A549 (cell line): ENCODE measurements around the gene LRRC3B. TPM values are rescaled to one million over a fixed set of nuclear protein-coding genes. Genes with fewer than 3 reads are reported as not detected.

ENCODE experiments used
- ATAC-seq, 2 experiments: fragments of 200-7000 bp in 1 of 2; fragments of >200 bp in 1 of 2; cut with Nextera tagmentation in 1 of 2; cut with Tn5 transposase in 1 of 2; 3 replicates each; pipeline versions ENCODE4 v1.8.0 to v1.9.1; 2018 to 2020; ENCODE audit warnings: mild to moderate bottlenecking in 1 of 2, moderate library complexity in 1 of 2
- CTCF ChIA-PET: fragments of 300-600 bp; sonication (Branson Sonifier 250); formaldehyde crosslinking; extraction: SDS; loops from one replicate; lab custom pipeline; 2021; ENCODE audit warnings: antibody characterized with exemption, inconsistent platforms; lab: Yijun Ruan, JAX
- POLR2A ChIA-PET: fragments of 350-600 bp; formaldehyde crosslinking; extraction: SDS; loops from one replicate; lab custom pipeline; 2021; ENCODE audit warnings: antibody characterized with exemption, inconsistent platforms; lab: Yijun Ruan, JAX
- DNase-seq, 2 experiments: peaks; one replicate each; pipeline versions ENCODE4 v3.0.0 to v3.0.0-alpha.2; 2011 to 2016; ENCODE audit warnings: low read depth in 1 of 2, low spot score in 1 of 2
- FAIRE-seq: peaks from 2 replicates; lab custom pipeline; 2011; peaks lifted over from hg19 to GRCh38; lab: Jason Lieb, UNC
- H3K27ac ChIP-seq, 2 experiments: fragments of >200 bp; sonication (Bioruptor Twin); formaldehyde crosslinking; 3 replicates each; pipeline ENCODE4 v1.5.1; 2016 to 2017
- H3K4me1 ChIP-seq: fragments of >200 bp; sonication (Bioruptor Twin); formaldehyde crosslinking; 3 replicates; pipeline ENCODE4 v1.6.1; 2016
- H3K4me2 ChIP-seq: fragments of >200 bp; sonication (Bioruptor Twin); formaldehyde crosslinking; 3 replicates; pipeline ENCODE4 v1.6.1; 2016
- H3K4me3 ChIP-seq: fragments of >200 bp; sonication (Bioruptor Twin); formaldehyde crosslinking; 3 replicates; pipeline ENCODE4 v1.5.1; 2016
- H3K9me3 ChIP-seq: fragments of >200 bp; sonication (Bioruptor Twin); formaldehyde crosslinking; 3 replicates; pipeline ENCODE4 v1.6.1; 2016
- CBX2 ChIP-seq: fragments of 200-600 bp; sonication (generic); IDR thresholded peaks from 2 replicates; pipeline ENCODE4 v1.6.1; 2016; ENCODE audit warnings: low read depth, mild to moderate bottlenecking, borderline replicate concordance
- CEBPB ChIP-seq, 2 experiments: fragments of >200 bp in 1 of 2; sonication (Bioruptor Twin) in 1 of 2; formaldehyde crosslinking in 1 of 2; IDR thresholded peaks; 2 replicates each; pipeline ENCODE4 v1.6.1; 2012 to 2016
- CHD2 ChIP-seq: fragments of 150-350 bp; IDR thresholded peaks from 2 replicates; pipeline ENCODE4 v1.6.1; 2014; ENCODE audit warnings: low read length; ENCODE audit not compliant: partially characterized antibody
- EHMT2 ChIP-seq: fragments of 200-600 bp; sonication (generic); IDR thresholded peaks from 2 replicates; pipeline ENCODE4 v1.6.1; 2016; ENCODE audit warnings: antibody characterized with exemption, low read depth, mild to moderate bottlenecking, moderate library complexity
- ESRRA ChIP-seq: fragments of 150-350 bp; IDR thresholded peaks from 2 replicates; pipeline ENCODE4 v1.6.1; 2014; ENCODE audit warnings: mild to moderate bottlenecking, low read length, borderline replicate concordance
- FOSB ChIP-seq: fragments of 250-450 bp; sonication (Bioruptor Pico); IDR thresholded peaks from 2 replicates; pipeline ENCODE4 v1.5.0; 2020; ENCODE audit warnings: mild to moderate bottlenecking, moderate library complexity
- GATA3 ChIP-seq: IDR thresholded peaks from 2 replicates; pipeline ENCODE4 v1.6.1; 2012; ENCODE audit warnings: borderline replicate concordance
- HDAC2 ChIP-seq: fragments of 200-600 bp; sonication (generic); IDR thresholded peaks from 2 replicates; pipeline ENCODE4 v1.6.1; 2016
- HEYL ChIP-seq: fragments of 250-450 bp; sonication (Bioruptor Pico); IDR thresholded peaks from 2 replicates; pipeline ENCODE4 v1.8.0; 2021; ENCODE audit warnings: mild to moderate bottlenecking, moderate library complexity
- JUN ChIP-seq, 2 experiments: fragments of >200 bp; sonication (Bioruptor Twin); formaldehyde crosslinking; IDR thresholded peaks; 2 replicates in 1 of 2; 3 replicates in 1 of 2; pipeline ENCODE4 v1.6.1; 2016 to 2017
- KDM5A ChIP-seq: fragments of 200-600 bp; sonication (generic); IDR thresholded peaks from 2 replicates; pipeline ENCODE4 v1.6.1; 2016; ENCODE audit warnings: antibody characterized with exemption, mild to moderate bottlenecking
- MAFK ChIP-seq: fragments of 450-650 bp; IDR thresholded peaks from 2 replicates; pipeline ENCODE4 v1.6.1; 2014; ENCODE audit not compliant: partially characterized antibody
- MYC ChIP-seq: IDR thresholded peaks from 2 replicates; pipeline ENCODE4 v1.6.1; 2012; ENCODE audit warnings: mild to moderate bottlenecking, inconsistent platforms, low read length, improper control_type of control experiment, borderline replicate concordance
- NFE2L2 ChIP-seq: fragments of 150-350 bp; conservative IDR thresholded peaks from 2 replicates; pipeline ENCODE4 v1.6.1; 2014; ENCODE audit warnings: low read length
- NR3C1 ChIP-seq: fragments of >200 bp; sonication (Bioruptor Twin); formaldehyde crosslinking; IDR thresholded peaks from 3 replicates; pipeline ENCODE4 v1.6.1; 2017
- PHF8 ChIP-seq: fragments of 200-600 bp; sonication (generic); IDR thresholded peaks from 2 replicates; pipeline ENCODE4 v1.6.1; 2016; ENCODE audit warnings: low read depth, mild to moderate bottlenecking, antibody characterized with exemption, moderate library complexity, borderline replicate concordance
- RAD21 ChIP-seq, 2 experiments: fragments of >200 bp in 1 of 2; sonication (Bioruptor Twin) in 1 of 2; formaldehyde crosslinking in 1 of 2; IDR thresholded peaks in 1 of 2; conservative IDR thresholded peaks in 1 of 2; 2 replicates in 1 of 2; 3 replicates in 1 of 2; pipeline ENCODE4 v1.6.1; 2012 to 2018; ENCODE audit warnings: inconsistent platforms in 1 of 2
- RFX5 ChIP-seq: fragments of 450-650 bp; IDR thresholded peaks from 2 replicates; pipeline ENCODE4 v1.7.1; 2014; ENCODE audit warnings: antibody characterized with exemption, mild to moderate bottlenecking, moderate library complexity
- SMC3 ChIP-seq: fragments of >200 bp; sonication (Bioruptor Twin); formaldehyde crosslinking; IDR thresholded peaks from 3 replicates; pipeline ENCODE4 v1.6.1; 2018; ENCODE audit warnings: inconsistent platforms
- ZNF302 ChIP-seq: fragments of 250-450 bp; sonication (Bioruptor Pico); IDR thresholded peaks from 2 replicates; pipeline ENCODE4 v1.9.0; 2021; ENCODE audit warnings: inconsistent platforms, mild to moderate bottlenecking, moderate library complexity
- ZSCAN20 ChIP-seq: fragments of 250-450 bp; sonication (Bioruptor Pico); IDR thresholded peaks from 2 replicates; pipeline ENCODE4 v1.8.0; 2022; ENCODE audit warnings: mild to moderate bottlenecking, moderate library complexity
- WGBS: methylation state at CpG from one replicate; pipeline ENCODE4 v1.1.6; 2017; ENCODE audit errors: missing lambda C conversion rate; 5-methylcytosine and 5-hydroxymethylcytosine counted together
- polyA plus RNA-seq, 4 experiments: library from polyadenylated mRNA; depleted of rRNA in 3 of 4; stranded (reverse); fragments of >200 nt; fragmentation: RNase III in 1 of 4; extraction: RNeasy Plus Mini Kit Qiagen cat#74134 plus additional on column Dnase treatment in 1 of 4; gene quantifications; 2 replicates in 3 of 4; 3 replicates in 1 of 4; pipeline ENCODE4 v1.2.3, GENCODE V29; 2011 to 2017
- TF ChIP-seq, protein P1 (sequence below): fragments of >200 bp; sonication (Bioruptor Twin); formaldehyde crosslinking; IDR thresholded peaks from 2 replicates; pipeline ENCODE4 v1.6.1; 2016
- TF ChIP-seq, protein P2 (sequence below): fragments of 250-450 bp; sonication (Bioruptor Pico); IDR thresholded peaks from 2 replicates; pipeline ENCODE4 v1.5.0; 2020; ENCODE audit warnings: low read depth, mild to moderate bottlenecking, moderate library complexity
- TF ChIP-seq, protein P3 (sequence below): IDR thresholded peaks from 2 replicates; pipeline ENCODE4 v1.6.1; 2012; ENCODE audit warnings: low read depth, borderline replicate concordance
- TF ChIP-seq, protein P4 (sequence below): fragments of 250-450 bp; sonication (Bioruptor Pico); IDR thresholded peaks from 2 replicates; pipeline ENCODE4 v1.5.0; 2021; ENCODE audit warnings: mild to moderate bottlenecking, moderate library complexity, borderline replicate concordance
- TF ChIP-seq, protein P5 (sequence below): fragments of >200 bp; sonication (Bioruptor Twin); formaldehyde crosslinking; IDR thresholded peaks from 3 replicates; pipeline ENCODE4 v1.5.1; 2016

The LRRC3B gene
- polyA plus RNA-seq, 2 of the 4 experiments (the other 2 are of a cell fraction) = not detected

DNA sequence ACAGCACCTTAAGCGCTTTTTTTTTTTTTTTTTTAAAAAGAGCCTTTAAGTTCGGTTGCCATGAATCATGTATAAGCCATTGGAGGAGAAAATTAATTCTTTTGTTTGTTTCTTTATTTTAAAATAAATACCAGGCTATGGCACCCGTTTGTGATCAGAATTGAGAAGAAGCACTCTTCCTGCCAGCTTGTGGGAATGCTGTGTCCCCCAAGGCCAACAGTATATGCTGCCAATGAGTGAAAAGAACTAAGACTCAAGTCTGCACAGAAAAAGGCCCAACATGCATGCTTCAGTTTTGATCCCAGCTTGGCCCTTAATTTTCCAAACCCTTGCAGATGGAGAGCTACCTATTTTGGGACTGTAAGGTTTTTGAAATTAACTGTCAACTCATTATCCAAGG lies 90.5 kb downstream of the LRRC3B start:
- ChIA-PET CTCF (interaction anchor here (0.7 to 2.0 kb wide), 14 partner anchors 8 to 1065 kb away, joined by 3 to 6 read pairs (median 3); no protein-coding TSS in a partner anchor), POLR2A (no interaction called here)
- Histone ChIP-seq H3K4me1 (no peaks in the 10 kb centered on the region), H3K27ac (no peak overlapping the region), H3K4me2 (no peak overlapping the region), H3K4me3 (no peak overlapping the region), H3K9me3 (no peaks in the 10 kb centered on the region)
- DNase-seq (no peak), FAIRE-seq (no peak), ATAC-seq (no peak)
- TF ChIP-seq RAD21 (conservative IDR thresholded peaks at IDR 0.05 in 1 of 2, IDR thresholded peaks at IDR 0.05 in 1 of 2) = no peak
- TF ChIP-seq, protein P1, sequence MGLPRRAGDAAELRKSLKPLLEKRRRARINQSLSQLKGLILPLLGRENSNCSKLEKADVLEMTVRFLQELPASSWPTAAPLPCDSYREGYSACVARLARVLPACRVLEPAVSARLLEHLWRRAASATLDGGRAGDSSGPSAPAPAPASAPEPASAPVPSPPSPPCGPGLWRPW = no peak
- no peak for TF ChIP-seq ZNF302
- no peak for TF ChIP-seq ZSCAN20 (CRISPR knock-in tag)
- no peak for TF ChIP-seq GATA3
- TF ChIP-seq KDM5A = no peak
- TF ChIP-seq, protein P2, sequence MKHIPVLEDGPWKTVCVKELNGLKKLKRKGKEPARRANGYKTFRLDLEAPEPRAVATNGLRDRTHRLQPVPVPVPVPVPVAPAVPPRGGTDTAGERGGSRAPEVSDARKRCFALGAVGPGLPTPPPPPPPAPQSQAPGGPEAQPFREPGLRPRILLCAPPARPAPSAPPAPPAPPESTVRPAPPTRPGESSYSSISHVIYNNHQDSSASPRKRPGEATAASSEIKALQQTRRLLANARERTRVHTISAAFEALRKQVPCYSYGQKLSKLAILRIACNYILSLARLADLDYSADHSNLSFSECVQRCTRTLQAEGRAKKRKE (CRISPR knock-in tag) = no peak
- TF ChIP-seq MYC = no peak
- no peak for TF ChIP-seq CBX2
- no peak for TF ChIP-seq NR3C1
- no peak for TF ChIP-seq EHMT2
- TF ChIP-seq CEBPB (IDR thresholded peaks at IDR 0.05) = no peak
- no peak for TF ChIP-seq HDAC2
- no peak for TF ChIP-seq HEYL (CRISPR knock-in tag)
- TF ChIP-seq RFX5 = no peak
- TF ChIP-seq SMC3 = no peak
- WGBS = 3% methylated on average over 3 of the region's 3 CpGs

- ATAC-seq = no peak
- no peak for FAIRE-seq
- no peaks in the 10 kb centered on the region for H3K4me1 ChIP-seq
- no peak for DNase-seq
- ChIA-PET POLR2A (no interaction called here), CTCF (no interaction called here)
- no peak overlapping the region for H3K27ac ChIP-seq
- no peaks in the 10 kb centered on the region for H3K9me3 ChIP-seq
- H3K4me3 ChIP-seq = no peak overlapping the region
- TF ChIP-seq FOSB (CRISPR knock-in tag) = no peak
- no peak for TF ChIP-seq ZSCAN20 (CRISPR knock-in tag)
- TF ChIP-seq CHD2 = no peak
- no peak for TF ChIP-seq CEBPB (IDR thresholded peaks at IDR 0.05)
- TF ChIP-seq PHF8 = no peak
- TF ChIP-seq, protein P3, sequence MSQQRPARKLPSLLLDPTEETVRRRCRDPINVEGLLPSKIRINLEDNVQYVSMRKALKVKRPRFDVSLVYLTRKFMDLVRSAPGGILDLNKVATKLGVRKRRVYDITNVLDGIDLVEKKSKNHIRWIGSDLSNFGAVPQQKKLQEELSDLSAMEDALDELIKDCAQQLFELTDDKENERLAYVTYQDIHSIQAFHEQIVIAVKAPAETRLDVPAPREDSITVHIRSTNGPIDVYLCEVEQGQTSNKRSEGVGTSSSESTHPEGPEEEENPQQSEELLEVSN = no peak
- TF ChIP-seq HEYL (CRISPR knock-in tag) = no peak
- TF ChIP-seq, protein P4, sequence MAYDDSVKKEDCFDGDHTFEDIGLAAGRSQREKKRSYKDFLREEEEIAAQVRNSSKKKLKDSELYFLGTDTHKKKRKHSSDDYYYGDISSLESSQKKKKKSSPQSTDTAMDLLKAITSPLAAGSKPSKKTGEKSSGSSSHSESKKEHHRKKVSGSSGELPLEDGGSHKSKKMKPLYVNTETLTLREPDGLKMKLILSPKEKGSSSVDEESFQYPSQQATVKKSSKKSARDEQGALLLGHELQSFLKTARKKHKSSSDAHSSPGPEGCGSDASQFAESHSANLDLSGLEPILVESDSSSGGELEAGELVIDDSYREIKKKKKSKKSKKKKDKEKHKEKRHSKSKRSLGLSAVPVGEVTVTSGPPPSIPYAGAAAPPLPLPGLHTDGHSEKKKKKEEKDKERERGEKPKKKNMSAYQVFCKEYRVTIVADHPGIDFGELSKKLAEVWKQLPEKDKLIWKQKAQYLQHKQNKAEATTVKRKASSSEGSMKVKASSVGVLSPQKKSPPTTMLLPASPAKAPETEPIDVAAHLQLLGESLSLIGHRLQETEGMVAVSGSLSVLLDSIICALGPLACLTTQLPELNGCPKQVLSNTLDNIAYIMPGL (CRISPR knock-in tag) = no peak
- TF ChIP-seq, protein P5, sequence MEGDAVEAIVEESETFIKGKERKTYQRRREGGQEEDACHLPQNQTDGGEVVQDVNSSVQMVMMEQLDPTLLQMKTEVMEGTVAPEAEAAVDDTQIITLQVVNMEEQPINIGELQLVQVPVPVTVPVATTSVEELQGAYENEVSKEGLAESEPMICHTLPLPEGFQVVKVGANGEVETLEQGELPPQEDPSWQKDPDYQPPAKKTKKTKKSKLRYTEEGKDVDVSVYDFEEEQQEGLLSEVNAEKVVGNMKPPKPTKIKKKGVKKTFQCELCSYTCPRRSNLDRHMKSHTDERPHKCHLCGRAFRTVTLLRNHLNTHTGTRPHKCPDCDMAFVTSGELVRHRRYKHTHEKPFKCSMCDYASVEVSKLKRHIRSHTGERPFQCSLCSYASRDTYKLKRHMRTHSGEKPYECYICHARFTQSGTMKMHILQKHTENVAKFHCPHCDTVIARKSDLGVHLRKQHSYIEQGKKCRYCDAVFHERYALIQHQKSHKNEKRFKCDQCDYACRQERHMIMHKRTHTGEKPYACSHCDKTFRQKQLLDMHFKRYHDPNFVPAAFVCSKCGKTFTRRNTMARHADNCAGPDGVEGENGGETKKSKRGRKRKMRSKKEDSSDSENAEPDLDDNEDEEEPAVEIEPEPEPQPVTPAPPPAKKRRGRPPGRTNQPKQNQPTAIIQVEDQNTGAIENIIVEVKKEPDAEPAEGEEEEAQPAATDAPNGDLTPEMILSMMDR = no peak
- TF ChIP-seq ESRRA = no peak
- TF ChIP-seq RFX5 = no peak
- TF ChIP-seq, protein P2 (CRISPR knock-in tag) = no peak
- TF ChIP-seq ZNF302 = no peak
- TF ChIP-seq MAFK = no peak
- TF ChIP-seq JUN (IDR thresholded peaks at IDR 0.05) = no peak
- no peak for TF ChIP-seq NFE2L2
- TF ChIP-seq, all 56 proteins: peak for 0
- WGBS = 2% methylated on average over 3 of the region's 3 CpGs
- no peak overlapping the region for H3K4me2 ChIP-seq
These were observed 91.9 kb downstream of the LRRC3B start for GRCh38 chr3:26714485-26714884.
